ENCODE data around the gene G6PD.

G6PD gene

DNA sequence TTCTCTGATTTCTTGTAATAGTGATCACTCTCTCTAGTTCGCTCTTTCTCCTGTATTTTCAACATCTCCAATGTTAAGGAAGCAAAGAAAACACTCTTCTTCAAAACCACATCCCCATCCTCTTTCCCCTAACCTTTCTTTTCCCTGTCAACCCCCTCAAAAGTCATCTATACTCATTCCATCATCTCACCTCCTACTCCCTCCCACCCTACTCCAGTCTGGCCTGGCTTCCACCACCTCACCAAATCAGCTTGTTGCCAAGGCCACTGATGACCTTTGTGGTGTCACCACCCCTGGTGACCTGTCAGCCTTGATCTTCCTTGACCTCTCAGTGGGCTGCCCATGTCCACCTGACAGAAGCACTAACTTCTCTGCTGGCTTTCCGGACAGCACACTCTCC, 32.9 kb downstream of the G6PD start:
- Histone ChIP-seq H2AFZ (ENCODE audit: low read length, unreplicated experiment) (no peak overlapping the region), H3K36me3 (ENCODE audit: insufficient read depth, low read length) (no peaks in the 10 kb centered on the region), H3K79me2 (ENCODE audit: control insufficient read depth, insufficient read depth, low read length, unreplicated experiment) (peaks cover 8% of the 10 kb centered on the region), H3K4me1 (ENCODE audit: control insufficient read depth, insufficient read depth, low read length, unreplicated experiment) (no peaks in the 10 kb centered on the region), H3K27me3 (ENCODE audit: insufficient read depth, low read length) (no peaks in the 10 kb centered on the region), H3K27ac (ENCODE audit: low read depth, low read length) (no peak overlapping the region), H3K4me3 (ENCODE audit: low read depth, low read length) (no peak overlapping the region)

DNA sequence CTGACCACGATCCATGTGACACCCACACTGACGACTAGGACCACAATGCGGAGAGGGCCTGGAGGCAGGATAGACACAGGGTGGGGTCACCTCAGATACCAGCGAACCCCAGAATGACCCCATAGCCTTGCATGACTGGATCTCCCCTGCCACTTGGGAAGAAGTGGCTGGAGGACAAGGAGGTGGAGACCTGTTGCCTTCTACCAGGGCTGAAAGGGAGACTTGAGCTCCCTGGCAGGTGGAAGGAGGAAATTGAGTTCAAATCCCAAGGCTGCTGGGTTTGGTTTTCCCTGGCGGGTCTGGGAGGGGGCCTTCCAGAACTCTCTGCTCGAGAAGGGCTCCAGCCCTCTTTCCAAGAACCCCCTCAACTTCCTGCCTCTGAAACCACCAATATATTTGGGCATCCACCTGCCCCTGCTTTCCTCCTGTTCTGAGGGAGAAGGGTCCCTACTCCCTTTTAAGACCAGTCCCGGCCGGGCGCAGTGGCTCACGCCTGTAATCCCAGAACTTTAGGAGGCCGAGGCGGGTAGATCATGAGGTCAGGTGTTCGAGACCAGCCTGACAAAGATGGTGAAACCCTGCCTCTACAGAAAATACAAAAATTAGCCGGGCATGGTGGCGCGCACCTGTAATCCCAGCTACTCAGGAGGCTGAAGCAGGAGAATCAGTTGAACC, 33.6 kb downstream of the G6PD start:
- peaks cover 8% of the 10 kb centered on the region for H3K79me2 ChIP-seq (ENCODE audit: control insufficient read depth, insufficient read depth, low read length, unreplicated experiment)
- no peaks in the 10 kb centered on the region for H3K27me3 ChIP-seq (ENCODE audit: insufficient read depth, low read length)
- H3K27ac ChIP-seq (ENCODE audit: low read depth, low read length), result no peak overlapping the region
- H3K4me3 ChIP-seq (ENCODE audit: low read depth, low read length), result no peak overlapping the region
- no peak overlapping the region for H2AFZ ChIP-seq (ENCODE audit: low read length, unreplicated experiment)
- no peaks in the 10 kb centered on the region for H3K36me3 ChIP-seq (ENCODE audit: insufficient read depth, low read length)
- H3K4me1 ChIP-seq (ENCODE audit: control insufficient read depth, insufficient read depth, low read length, unreplicated experiment), result no peaks in the 10 kb centered on the region

DNA sequence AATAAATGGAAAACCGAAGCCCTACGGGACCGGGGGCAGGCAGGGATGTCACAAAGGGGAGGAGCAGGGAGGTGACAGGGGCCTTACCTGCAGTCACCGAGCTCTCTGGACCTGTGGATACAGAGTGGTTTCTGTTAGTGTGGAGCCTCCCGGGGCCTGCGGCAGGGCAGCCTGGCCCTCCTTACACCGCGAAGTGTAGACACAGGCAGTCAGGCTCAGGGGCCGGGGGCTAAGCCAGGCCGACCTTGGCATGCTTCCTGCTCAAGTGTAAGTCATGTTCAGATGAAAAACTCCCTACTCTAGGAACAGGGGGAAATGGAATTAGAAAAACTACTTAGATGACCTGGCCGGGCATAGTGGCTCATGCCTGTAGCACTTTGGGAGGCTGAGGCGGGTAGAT, 34.9 kb downstream of the G6PD start:
- Histone ChIP-seq H2AFZ (ENCODE audit: low read length, unreplicated experiment) (no peak overlapping the region), H3K27ac (ENCODE audit: low read depth, low read length) (no peak overlapping the region)

GRCh38 chrX:154509455-154509854, 37.2 kb downstream of the G6PD start:
- H3K27ac ChIP-seq (ENCODE audit: low read depth, low read length), result no peak overlapping the region
- H3K4me3 ChIP-seq (ENCODE audit: low read depth, low read length), result no peak overlapping the region
- peaks cover 12% of the 10 kb centered on the region for H3K4me1 ChIP-seq (ENCODE audit: control insufficient read depth, insufficient read depth, low read length, unreplicated experiment)
- H3K79me2 ChIP-seq (ENCODE audit: control insufficient read depth, insufficient read depth, low read length, unreplicated experiment), result no peaks in the 10 kb centered on the region
- no peak overlapping the region for H2AFZ ChIP-seq (ENCODE audit: low read length, unreplicated experiment)
- no peaks in the 10 kb centered on the region for H3K27me3 ChIP-seq (ENCODE audit: insufficient read depth, low read length)
- no peaks in the 10 kb centered on the region for H3K36me3 ChIP-seq (ENCODE audit: insufficient read depth, low read length)

More for the DNA sequence above, 34.9 kb downstream of the G6PD start:
- H3K79me2 ChIP-seq (ENCODE audit: control insufficient read depth, insufficient read depth, low read length, unreplicated experiment), result peaks cover 8% of the 10 kb centered on the region
- no peaks in the 10 kb centered on the region for H3K36me3 ChIP-seq (ENCODE audit: insufficient read depth, low read length)
- no peak overlapping the region for H3K4me3 ChIP-seq (ENCODE audit: low read depth, low read length)
- no peaks in the 10 kb centered on the region for H3K27me3 ChIP-seq (ENCODE audit: insufficient read depth, low read length)
- no peaks in the 10 kb centered on the region for H3K4me1 ChIP-seq (ENCODE audit: control insufficient read depth, insufficient read depth, low read length, unreplicated experiment)

DNA sequence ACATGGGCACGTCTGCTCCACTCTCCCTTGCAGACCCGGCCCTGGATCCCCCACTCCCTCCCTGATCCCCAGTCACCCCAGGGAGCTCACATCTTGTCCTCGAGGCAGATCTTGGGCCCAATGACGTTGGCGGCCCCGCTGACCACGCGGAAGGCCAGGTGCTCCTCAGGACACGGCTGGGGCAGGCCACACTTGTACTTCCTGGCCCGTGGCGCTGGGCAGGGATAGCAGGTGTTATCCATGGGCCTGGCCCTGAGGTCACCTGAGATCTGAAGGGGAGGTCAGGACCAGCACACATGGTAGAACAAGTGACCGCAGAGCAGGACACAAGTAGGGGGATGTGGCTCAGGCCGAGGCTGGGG, 38.3 kb downstream of the G6PD start:
- H3K27me3 ChIP-seq (ENCODE audit: insufficient read depth, low read length), result no peaks in the 10 kb centered on the region
- no peak overlapping the region for H2AFZ ChIP-seq (ENCODE audit: low read length, unreplicated experiment)
- H3K4me1 ChIP-seq (ENCODE audit: control insufficient read depth, insufficient read depth, low read length, unreplicated experiment), result peaks cover 12% of the 10 kb centered on the region
- no peaks in the 10 kb centered on the region for H3K36me3 ChIP-seq (ENCODE audit: insufficient read depth, low read length)
- H3K27ac ChIP-seq (ENCODE audit: low read depth, low read length), result no peak overlapping the region
- no peak overlapping the region for H3K4me3 ChIP-seq (ENCODE audit: low read depth, low read length)
- no peaks in the 10 kb centered on the region for H3K79me2 ChIP-seq (ENCODE audit: control insufficient read depth, insufficient read depth, low read length, unreplicated experiment)

DNA sequence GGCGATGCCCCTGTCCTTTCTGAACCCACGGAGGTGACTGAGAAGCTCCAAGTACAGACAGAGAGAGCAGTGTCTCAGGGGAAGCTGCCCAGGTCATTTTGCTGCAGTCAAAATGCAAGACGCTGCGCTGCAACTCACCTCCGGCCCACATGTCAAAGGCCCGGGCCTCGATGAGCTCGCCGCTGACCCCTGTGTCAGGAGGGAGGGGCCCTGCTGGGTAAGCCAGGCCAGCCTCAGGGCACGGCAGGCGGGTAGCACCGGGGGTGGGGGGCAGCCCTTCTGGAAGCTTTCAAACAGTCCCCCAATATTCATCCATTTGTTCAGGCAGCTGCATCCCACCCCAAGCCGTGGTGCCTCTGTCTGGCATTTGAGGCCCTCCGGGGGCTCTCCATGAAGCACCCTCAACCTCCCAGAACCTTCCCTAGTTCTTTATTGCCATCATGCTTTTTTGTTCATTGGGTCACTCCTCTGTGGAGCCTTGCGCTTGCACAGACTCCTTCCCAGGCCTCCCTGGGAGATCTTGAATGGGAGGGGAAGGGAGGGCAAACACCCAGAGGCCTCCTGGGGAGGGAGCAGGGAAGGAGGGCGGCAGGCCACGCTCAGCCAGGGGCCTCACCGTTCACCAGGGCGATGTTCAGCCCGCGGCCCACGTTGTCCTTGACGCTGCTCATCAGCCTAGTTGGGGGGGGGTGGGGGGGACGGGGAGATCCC, 38.8 kb downstream of the G6PD start:
- Histone ChIP-seq H2AFZ (ENCODE audit: low read length, unreplicated experiment) (no peak overlapping the region), H3K4me3 (ENCODE audit: low read depth, low read length) (no peak overlapping the region), H3K27ac (ENCODE audit: low read depth, low read length) (no peak overlapping the region), H3K79me2 (ENCODE audit: control insufficient read depth, insufficient read depth, low read length, unreplicated experiment) (no peaks in the 10 kb centered on the region), H3K36me3 (ENCODE audit: insufficient read depth, low read length) (no peaks in the 10 kb centered on the region), H3K27me3 (ENCODE audit: insufficient read depth, low read length) (no peaks in the 10 kb centered on the region), H3K4me1 (ENCODE audit: control insufficient read depth, insufficient read depth, low read length, unreplicated experiment) (peaks cover 12% of the 10 kb centered on the region)

DNA sequence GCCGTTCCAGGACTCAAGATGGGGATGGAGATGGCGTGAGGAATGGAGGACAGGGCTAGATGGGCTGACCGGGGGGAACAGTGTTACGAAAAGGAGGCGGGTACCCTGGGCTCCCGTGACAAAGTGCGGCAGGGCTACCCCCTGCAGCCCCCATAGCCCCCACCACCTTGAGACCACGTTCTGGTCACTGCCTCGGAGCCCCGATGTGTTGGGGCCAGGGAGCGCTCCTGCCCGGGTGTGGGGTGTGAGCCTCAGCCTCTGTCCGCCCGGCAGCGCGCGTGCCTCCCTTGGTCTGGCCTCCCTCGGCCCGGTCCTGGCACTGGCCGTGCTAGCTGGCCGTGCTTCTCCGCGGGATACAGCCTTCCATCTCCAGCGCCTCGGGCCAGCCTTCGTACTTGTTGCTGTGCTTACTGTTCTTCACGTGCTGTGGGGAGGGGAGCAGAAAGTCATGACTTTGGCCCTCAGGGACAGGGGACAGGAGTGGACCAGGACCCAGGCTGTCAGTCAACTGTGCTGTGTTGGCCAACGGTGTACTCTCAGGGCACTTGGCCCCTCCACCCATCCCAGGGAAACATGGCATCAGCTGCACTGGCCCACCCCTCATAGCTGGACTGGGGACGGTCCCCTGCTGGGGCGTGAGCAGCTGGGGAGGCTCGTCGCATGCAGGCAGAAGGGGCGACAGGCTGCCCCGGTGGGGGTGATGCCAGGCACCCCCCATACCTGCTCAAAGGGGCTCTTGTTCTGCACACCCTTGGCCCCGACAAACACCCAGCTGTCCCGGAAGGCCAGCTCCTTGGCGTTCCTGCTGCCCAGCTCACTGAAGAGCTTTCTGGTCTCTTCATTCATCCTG, 39.9 kb downstream of the G6PD start:
- Histone ChIP-seq H3K27me3 (ENCODE audit: insufficient read depth, low read length) (no peaks in the 10 kb centered on the region), H3K79me2 (ENCODE audit: control insufficient read depth, insufficient read depth, low read length, unreplicated experiment) (no peaks in the 10 kb centered on the region), H3K27ac (ENCODE audit: low read depth, low read length) (no peak overlapping the region), H2AFZ (ENCODE audit: low read length, unreplicated experiment) (no peak overlapping the region), H3K4me1 (ENCODE audit: control insufficient read depth, insufficient read depth, low read length, unreplicated experiment) (peaks cover 12% of the 10 kb centered on the region), H3K36me3 (ENCODE audit: insufficient read depth, low read length) (no peaks in the 10 kb centered on the region), H3K4me3 (ENCODE audit: low read depth, low read length) (no peak overlapping the region)

DNA sequence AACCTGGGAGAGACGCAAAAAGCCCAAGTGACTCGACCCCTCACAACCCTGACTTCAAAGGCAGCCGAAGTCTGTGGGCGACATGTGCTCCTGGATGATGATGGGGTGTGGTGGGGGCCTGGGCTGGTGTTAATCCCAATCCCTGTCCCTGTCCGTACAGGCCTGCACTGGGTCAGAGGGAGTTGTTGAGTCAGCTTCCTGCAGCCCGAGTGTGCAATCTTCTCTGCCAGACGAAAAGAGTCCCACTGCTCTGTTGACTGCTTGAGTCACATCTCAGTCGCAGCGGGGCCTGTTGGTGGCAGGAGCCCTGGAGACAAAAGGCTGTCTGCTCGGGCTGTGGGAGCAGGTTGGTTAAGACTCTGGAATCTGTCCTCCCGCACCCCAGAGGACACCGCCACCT, 40.9 kb downstream of the G6PD start:
- H3K27ac ChIP-seq (ENCODE audit: low read depth, low read length), result peak overlapping the region; percentile 52
- H3K36me3 ChIP-seq (ENCODE audit: insufficient read depth, low read length), result no peaks in the 10 kb centered on the region
- peaks cover 12% of the 10 kb centered on the region for H3K4me1 ChIP-seq (ENCODE audit: control insufficient read depth, insufficient read depth, low read length, unreplicated experiment)
- H3K79me2 ChIP-seq (ENCODE audit: control insufficient read depth, insufficient read depth, low read length, unreplicated experiment), result no peaks in the 10 kb centered on the region
- no peak overlapping the region for H2AFZ ChIP-seq (ENCODE audit: low read length, unreplicated experiment)
- no peaks in the 10 kb centered on the region for H3K27me3 ChIP-seq (ENCODE audit: insufficient read depth, low read length)
- no peak overlapping the region for H3K4me3 ChIP-seq (ENCODE audit: low read depth, low read length)

GRCh38 chrX:154502989-154503388, 43.7 kb downstream of the G6PD start:
- H3K4me1 ChIP-seq (ENCODE audit: control insufficient read depth, insufficient read depth, low read length, unreplicated experiment), result peaks cover 12% of the 10 kb centered on the region
- no peak overlapping the region for H2AFZ ChIP-seq (ENCODE audit: low read length, unreplicated experiment)
- H3K4me3 ChIP-seq (ENCODE audit: low read depth, low read length), result no peak overlapping the region
- no peak overlapping the region for H3K27ac ChIP-seq (ENCODE audit: low read depth, low read length)
- no peaks in the 10 kb centered on the region for H3K36me3 ChIP-seq (ENCODE audit: insufficient read depth, low read length)
- no peaks in the 10 kb centered on the region for H3K27me3 ChIP-seq (ENCODE audit: insufficient read depth, low read length)
- H3K79me2 ChIP-seq (ENCODE audit: control insufficient read depth, insufficient read depth, low read length, unreplicated experiment), result no peaks in the 10 kb centered on the region

- no peaks in the 10 kb centered on the region for H3K79me2 ChIP-seq (ENCODE audit: control insufficient read depth, insufficient read depth, low read length, unreplicated experiment)
- no peak overlapping the region for H3K27ac ChIP-seq (ENCODE audit: low read depth, low read length)
- H2AFZ ChIP-seq (ENCODE audit: low read length, unreplicated experiment), result no peak overlapping the region
- no peaks in the 10 kb centered on the region for H3K36me3 ChIP-seq (ENCODE audit: insufficient read depth, low read length)
- peaks cover 13% of the 10 kb centered on the region for H3K4me1 ChIP-seq (ENCODE audit: control insufficient read depth, insufficient read depth, low read length, unreplicated experiment)
- H3K4me3 ChIP-seq (ENCODE audit: low read depth, low read length), result no peak overlapping the region
- H3K27me3 ChIP-seq (ENCODE audit: insufficient read depth, low read length), result no peaks in the 10 kb centered on the region
Observed at GRCh38 chrX:154502098-154502497, 44.5 kb downstream of the G6PD start.

Data from ACC112 (cell line).